Muscle of back (tissue), 13 donors: ENCODE results near the gene ZNF548. TPM values are rescaled to one million over a fixed set of nuclear protein-coding genes. Genes with fewer than 3 reads are reported as not detected.
A peak's percentile ranks its signal among the peaks of the same experiment; 100 is the strongest.
"Not testable (repeated sequence)": the region's sequence is repeated elsewhere in the genome, so short reads cannot be mapped to it uniquely, and the experiment has no call there.

Experiments used
- DNase-seq, 3 donors: peaks; one replicate each; pipeline versions ENCODE4 v3.0.0 to v3.0.0-alpha.2; 2013
- long read RNA-seq, 9 donors: transcript quantifications; one replicate each; lab custom pipeline, GENCODE V29; 2026
- polyA plus RNA-seq, 10 donors: library from polyadenylated mRNA; unstranded; fragments of 120-200 nt; gene quantifications; one replicate each; pipeline ENCODE4 v1.2.1, GENCODE V29; 2013; ENCODE audit not compliant: insufficient read length in 10 of 10

Gene ZNF548
- 10 to 100 TPM; 11.2 to 24.8 (median 16.9) TPM for polyA plus RNA-seq
- long read RNA-seq, donor 1 = 0 reads
- long read RNA-seq, donor 2, partial matches to known transcripts = 0 of 1 reads
- long read RNA-seq, donor 2, other reads (novel, unspliced or antisense) = 0 of 1 reads
- long read RNA-seq, donor 3 = 0 reads
- long read RNA-seq, donor 4, partial matches to known transcripts = 0 of 2 reads
- long read RNA-seq, donor 4, other reads (novel, unspliced or antisense) = 0 of 2 reads
- long read RNA-seq, donor 5, transcript ZNF548-201 (4 exons, 2,115 nt) = major isoform, 5 of 5 reads
- long read RNA-seq, donor 5, partial matches to known transcripts = 0 of 5 reads
- long read RNA-seq, donor 5, other reads (novel, unspliced or antisense) = 0 of 5 reads
- long read RNA-seq, donor 6, transcript ZNF548-201 (4 exons, 2,115 nt) = major isoform, 6 of 6 reads
- long read RNA-seq, donor 6, partial matches to known transcripts = 0 of 6 reads
- long read RNA-seq, donor 6, other reads (novel, unspliced or antisense) = 0 of 6 reads
- long read RNA-seq, donor 7, partial matches to known transcripts = 0 of 2 reads
- long read RNA-seq, donor 7, other reads (novel, unspliced or antisense) = 0 of 2 reads
- long read RNA-seq, donor 8, partial matches to known transcripts = 0 of 2 reads
- long read RNA-seq, donor 8, other reads (novel, unspliced or antisense) = 0 of 2 reads
- long read RNA-seq, donor 9 = 0 reads

- peak; percentile 99 for DNase-seq
Observed at GRCh38 chr19:57389730-57390598, at the start of gene ZNF548. Gene ZNF548 (plus strand): TSS chr19:57389854. CDS start chr19:57390100, 246 bp downstream.

GRCh38 chr19:57342582-57342981 is 47.1 kb upstream of the ZNF548 start:
- no peak for DNase-seq

GRCh38 chr19:57348136-57348535 is 41.5 kb upstream of the ZNF548 start:
- DNase-seq = no peak

GRCh38 chr19:57350877-57351805 is 38.5 kb upstream of the ZNF548 start, which contains the start of gene ZNF304:
Gene ZNF304 (plus strand): TSS chr19:57351271. CDS start chr19:57351665, 394 bp downstream.
- DNase-seq = peak; percentile 96 to 98 (median 97)

GRCh38 chr19:57351867-57352266 is 37.8 kb upstream of the ZNF548 start:
- no peak for DNase-seq

GRCh38 chr19:57355916-57356315 is 33.7 kb upstream of the ZNF548 start:
- no peak for DNase-seq

- DNase-seq = no peak
Observed at GRCh38 chr19:57357406-57357805, 32.2 kb upstream of the ZNF548 start.

- DNase-seq = no peak
Observed at GRCh38 chr19:57359300-57359699, 30.4 kb upstream of the ZNF548 start.

GRCh38 chr19:57362419-57362818 is 27.2 kb upstream of the ZNF548 start:
- no peak for DNase-seq

GRCh38 chr19:57362997-57363687 is 26.5 kb upstream of the ZNF548 start, which contains the start of the genes TRAPPC2B and ZNF547:
Gene TRAPPC2B (plus strand): TSS chr19:57363551. CDS start chr19:57364834, 1,283 bp downstream.
Gene ZNF547 (plus strand): TSS chr19:57363551. CDS start chr19:57368556, 5,005 bp downstream.
- DNase-seq = peak; percentile 100

- DNase-seq = peak in 2 of 3 donors; percentile 45 to 67
Observed at GRCh38 chr19:57363688-57364181, 25.9 kb upstream of the ZNF548 start.

GRCh38 chr19:57366776-57367175 is 22.9 kb upstream of the ZNF548 start:
- DNase-seq = no peak

GRCh38 chr19:57374179-57374578 is 15.5 kb upstream of the ZNF548 start:
- DNase-seq = no peak

- not testable (repeated sequence) for DNase-seq
Observed at GRCh38 chr19:57374647-57375046, 15.0 kb upstream of the ZNF548 start.

GRCh38 chr19:57376151-57376550 is 13.5 kb upstream of the ZNF548 start:
- no peak for DNase-seq

- no peak for DNase-seq
Observed at GRCh38 chr19:57377498-57378146, 12.0 kb upstream of the ZNF548 start.

- no peak for DNase-seq
Observed at GRCh38 chr19:57380923-57381322, 8.7 kb upstream of the ZNF548 start.

GRCh38 chr19:57382806-57383488 is 6.7 kb upstream of the ZNF548 start:
- DNase-seq = no peak
